ENCODE data around the gene SPDL1. TPM values are rescaled to one million over a fixed set of nuclear protein-coding genes. Genes with fewer than 3 reads are reported as not detected.

SPDL1 gene, protein sequence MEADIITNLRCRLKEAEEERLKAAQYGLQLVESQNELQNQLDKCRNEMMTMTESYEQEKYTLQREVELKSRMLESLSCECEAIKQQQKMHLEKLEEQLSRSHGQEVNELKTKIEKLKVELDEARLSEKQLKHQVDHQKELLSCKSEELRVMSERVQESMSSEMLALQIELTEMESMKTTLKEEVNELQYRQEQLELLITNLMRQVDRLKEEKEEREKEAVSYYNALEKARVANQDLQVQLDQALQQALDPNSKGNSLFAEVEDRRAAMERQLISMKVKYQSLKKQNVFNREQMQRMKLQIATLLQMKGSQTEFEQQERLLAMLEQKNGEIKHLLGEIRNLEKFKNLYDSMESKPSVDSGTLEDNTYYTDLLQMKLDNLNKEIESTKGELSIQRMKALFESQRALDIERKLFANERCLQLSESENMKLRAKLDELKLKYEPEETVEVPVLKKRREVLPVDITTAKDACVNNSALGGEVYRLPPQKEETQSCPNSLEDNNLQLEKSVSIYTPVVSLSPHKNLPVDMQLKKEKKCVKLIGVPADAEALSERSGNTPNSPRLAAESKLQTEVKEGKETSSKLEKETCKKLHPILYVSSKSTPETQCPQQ
- 3.7 TPM for total RNA-seq

DNA sequence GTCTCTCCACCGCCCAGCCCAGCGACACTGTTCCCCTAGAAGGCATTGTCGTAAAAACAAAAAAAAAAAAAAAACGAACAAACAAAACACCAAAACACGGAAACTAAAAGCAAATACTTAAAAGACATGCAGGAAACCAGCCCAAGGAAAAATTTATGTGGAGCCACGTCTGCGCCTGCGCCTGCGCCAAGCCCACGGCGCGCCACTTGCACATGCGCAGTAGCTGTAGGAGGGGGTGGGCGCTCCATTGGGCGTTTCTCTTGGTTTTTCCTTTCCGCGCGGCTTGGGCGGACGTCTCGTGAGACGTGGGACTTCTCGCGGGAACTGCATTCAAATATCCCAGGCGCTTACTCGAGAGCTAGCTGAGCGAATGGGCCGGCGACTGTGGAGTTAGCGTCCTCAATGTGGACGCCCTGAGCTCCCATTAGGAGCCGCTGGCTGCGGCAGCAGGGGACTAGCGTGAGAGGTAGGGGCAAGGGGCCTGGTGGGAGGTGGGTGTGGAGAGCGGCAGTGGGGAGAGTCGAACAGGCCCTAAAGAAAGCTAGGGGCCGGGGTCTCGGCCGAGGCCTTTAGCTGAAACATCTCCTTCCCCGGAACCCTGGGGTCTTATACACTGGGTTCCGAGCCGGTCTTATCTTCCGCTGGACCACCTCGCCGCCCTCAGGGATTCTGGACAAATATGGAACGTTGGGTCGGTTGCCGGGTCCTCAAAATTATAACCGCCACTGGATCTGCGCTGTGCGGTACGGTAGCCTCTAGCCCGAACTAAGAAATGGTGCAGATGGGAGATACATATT lies at the start of gene SPDL1:
SPDL1 (plus strand) TSS at position 350 of the 797 bp plus-strand sequence. CDS start 4,644 bp downstream, outside the sequence.
- Histone ChIP-seq H3K9me3 (ENCODE audit: low read depth, low read length) (no peaks in the 10 kb centered on the region), H3K4me1 (ENCODE audit: insufficient read depth, low read length) (peaks cover 11% of the 10 kb centered on the region), H3K4me3 (ENCODE audit: low read length) (peak within 1 kb of the TSS; percentile 91), H3K27me3 (ENCODE audit: insufficient read depth, low read length) (peaks cover 4% of the 10 kb centered on the region)

DNA sequence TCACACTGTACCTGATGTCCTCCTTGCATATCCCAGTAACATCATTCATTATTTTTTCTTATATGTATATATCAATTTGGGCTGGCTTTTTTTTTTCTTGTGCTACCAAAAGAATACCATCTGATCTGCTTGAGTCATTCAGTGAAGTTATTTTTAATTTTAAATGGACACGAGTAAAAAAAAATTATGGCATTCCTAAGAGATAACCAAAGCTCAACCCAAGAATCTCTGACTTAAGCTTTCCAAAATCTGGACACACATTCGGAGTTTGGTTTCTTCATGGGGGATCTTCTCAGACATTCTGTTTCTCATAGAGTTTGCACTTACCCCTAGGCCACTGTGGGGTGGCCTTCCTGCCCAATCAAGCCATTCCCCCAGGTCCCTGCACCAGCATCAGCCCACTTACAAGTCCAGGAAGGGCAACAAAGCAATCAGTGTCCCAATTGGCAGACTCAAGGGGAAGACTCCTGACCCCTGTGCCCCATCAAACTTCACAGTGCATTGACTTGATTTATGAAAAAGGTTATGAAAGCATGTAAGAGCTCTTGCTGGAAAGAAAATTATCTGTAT lies 49.2 kb upstream of the SPDL1 start:
- Histone ChIP-seq H3K9me3 (ENCODE audit: low read depth, low read length) (no peaks in the 10 kb centered on the region), H3K27me3 (ENCODE audit: insufficient read depth, low read length) (peaks cover 6% of the 10 kb centered on the region), H3K4me1 (ENCODE audit: insufficient read depth, low read length) (no peaks in the 10 kb centered on the region), H3K4me3 (ENCODE audit: low read length) (no peak overlapping the region)

DNA sequence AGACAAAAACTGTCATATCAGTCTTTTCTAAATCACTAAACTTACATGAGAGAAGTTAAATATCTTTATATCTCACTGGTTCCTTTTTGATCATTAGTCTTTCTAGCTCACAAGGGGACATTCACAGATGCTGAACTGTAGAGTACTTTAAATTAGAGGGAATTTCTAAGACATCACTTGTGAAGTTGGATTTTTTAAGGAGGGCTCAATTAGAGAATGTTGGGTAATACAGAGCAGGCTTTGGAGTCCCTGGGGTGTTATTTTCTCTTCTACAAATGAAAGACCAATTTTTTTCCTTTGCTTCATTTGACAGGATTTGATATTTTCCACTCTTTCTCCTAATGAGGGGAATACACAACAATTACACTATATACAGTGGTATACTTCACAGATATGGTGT lies 48.6 kb upstream of the SPDL1 start:
- H3K9me3 ChIP-seq (ENCODE audit: low read depth, low read length): no peaks in the 10 kb centered on the region
- peaks cover 6% of the 10 kb centered on the region for H3K27me3 ChIP-seq (ENCODE audit: insufficient read depth, low read length)
- H3K4me1 ChIP-seq (ENCODE audit: insufficient read depth, low read length): no peaks in the 10 kb centered on the region
- H3K4me3 ChIP-seq (ENCODE audit: low read length): no peak overlapping the region

DNA sequence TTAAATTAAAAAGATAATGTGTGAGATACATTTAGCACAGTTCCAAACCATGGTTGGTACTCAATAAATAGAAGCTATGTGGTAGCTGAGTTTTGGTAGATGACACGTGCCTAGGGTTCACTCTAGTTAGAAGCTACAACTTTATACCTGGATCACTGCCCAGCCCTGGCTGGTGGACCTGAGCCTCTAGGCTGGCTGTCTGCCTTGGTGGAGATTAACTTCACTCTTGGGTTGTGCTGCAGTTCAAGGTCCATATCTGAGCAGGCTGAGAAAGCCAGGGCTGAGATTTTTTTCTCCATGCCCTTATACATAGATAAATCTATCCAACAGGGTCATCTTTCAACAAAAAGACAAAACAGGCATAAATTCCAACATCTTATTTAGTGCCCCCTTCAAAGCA lies 44.6 kb upstream of the SPDL1 start:
- no peaks in the 10 kb centered on the region for H3K4me1 ChIP-seq (ENCODE audit: insufficient read depth, low read length)

DNA sequence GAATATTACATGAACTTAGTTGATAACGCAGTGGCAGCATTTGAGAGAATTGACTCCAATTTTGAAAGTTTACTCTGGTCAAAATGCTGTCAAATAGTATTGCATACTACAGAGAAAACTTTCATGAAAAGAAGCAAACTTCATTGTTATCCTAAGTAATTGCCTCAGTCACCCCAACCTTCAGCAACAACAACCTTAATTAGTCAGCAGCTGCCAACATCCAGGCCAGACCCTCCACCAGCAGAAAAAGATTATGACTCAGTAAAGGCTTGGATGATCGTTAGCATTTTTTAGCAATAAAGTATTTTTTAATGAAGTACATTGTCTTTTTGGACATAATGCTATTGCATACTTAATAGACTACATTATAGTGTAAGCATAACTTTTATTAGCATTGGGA lies 40.8 kb upstream of the SPDL1 start:
- peaks cover 5% of the 10 kb centered on the region for H3K27me3 ChIP-seq (ENCODE audit: insufficient read depth, low read length)
- no peak overlapping the region for H3K4me3 ChIP-seq (ENCODE audit: low read length)
- H3K9me3 ChIP-seq (ENCODE audit: low read depth, low read length): no peaks in the 10 kb centered on the region

More for the DNA sequence above, 44.6 kb upstream of the SPDL1 start:
- no peak overlapping the region for H3K4me3 ChIP-seq (ENCODE audit: low read length)
- peaks cover 3% of the 10 kb centered on the region for H3K27me3 ChIP-seq (ENCODE audit: insufficient read depth, low read length)
- H3K9me3 ChIP-seq (ENCODE audit: low read depth, low read length): no peaks in the 10 kb centered on the region

DNA sequence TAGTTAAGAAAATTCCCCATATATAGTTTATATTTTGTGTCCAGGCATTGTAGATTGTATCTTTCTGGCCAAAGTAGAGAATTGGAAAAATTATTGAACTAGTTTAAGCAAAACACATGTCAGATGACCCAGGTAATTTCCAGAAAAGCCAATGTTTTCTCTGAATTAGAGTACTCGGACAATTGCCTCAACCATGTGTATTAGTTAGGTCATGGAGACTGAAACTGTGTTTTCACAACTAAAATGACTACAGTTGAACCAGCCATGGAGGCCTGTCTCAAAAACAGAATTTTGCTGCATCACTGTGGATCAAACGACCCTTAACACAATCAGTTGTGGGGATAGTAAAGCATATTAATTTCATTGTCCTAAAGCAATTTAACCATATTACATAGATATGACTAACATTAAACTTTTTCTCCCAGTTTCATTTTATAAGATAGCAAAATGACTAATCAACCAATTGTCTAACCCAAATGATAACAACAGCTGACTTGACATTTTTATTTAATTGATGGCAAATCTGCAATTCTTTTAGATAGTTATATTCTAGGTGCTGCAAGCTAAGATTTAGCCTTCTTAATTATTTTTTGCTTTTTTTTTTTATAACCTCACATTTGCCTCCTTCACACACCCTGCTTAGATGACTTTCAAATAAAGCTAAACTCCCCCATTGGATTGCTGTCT lies 39.2 kb upstream of the SPDL1 start:
- Histone ChIP-seq H3K4me1 (ENCODE audit: insufficient read depth, low read length) (no peaks in the 10 kb centered on the region), H3K4me3 (ENCODE audit: low read length) (no peak overlapping the region), H3K9me3 (ENCODE audit: low read depth, low read length) (no peaks in the 10 kb centered on the region), H3K27me3 (ENCODE audit: insufficient read depth, low read length) (peaks cover 13% of the 10 kb centered on the region)

More for the DNA sequence above, 40.8 kb upstream of the SPDL1 start:
- no peaks in the 10 kb centered on the region for H3K4me1 ChIP-seq (ENCODE audit: insufficient read depth, low read length)

GRCh38 chr5:169545762-169546161 lies 37.8 kb upstream of the SPDL1 start:
- H3K9me3 ChIP-seq (ENCODE audit: low read depth, low read length): no peaks in the 10 kb centered on the region
- H3K4me3 ChIP-seq (ENCODE audit: low read length): no peak overlapping the region
- H3K27me3 ChIP-seq (ENCODE audit: insufficient read depth, low read length): peaks cover 21% of the 10 kb centered on the region
- H3K4me1 ChIP-seq (ENCODE audit: insufficient read depth, low read length): no peaks in the 10 kb centered on the region

GRCh38 chr5:169546346-169546745 lies 37.2 kb upstream of the SPDL1 start:
- Histone ChIP-seq H3K27me3 (ENCODE audit: insufficient read depth, low read length) (peaks cover 27% of the 10 kb centered on the region), H3K4me1 (ENCODE audit: insufficient read depth, low read length) (no peaks in the 10 kb centered on the region), H3K4me3 (ENCODE audit: low read length) (no peak overlapping the region), H3K9me3 (ENCODE audit: low read depth, low read length) (no peaks in the 10 kb centered on the region)

DNA sequence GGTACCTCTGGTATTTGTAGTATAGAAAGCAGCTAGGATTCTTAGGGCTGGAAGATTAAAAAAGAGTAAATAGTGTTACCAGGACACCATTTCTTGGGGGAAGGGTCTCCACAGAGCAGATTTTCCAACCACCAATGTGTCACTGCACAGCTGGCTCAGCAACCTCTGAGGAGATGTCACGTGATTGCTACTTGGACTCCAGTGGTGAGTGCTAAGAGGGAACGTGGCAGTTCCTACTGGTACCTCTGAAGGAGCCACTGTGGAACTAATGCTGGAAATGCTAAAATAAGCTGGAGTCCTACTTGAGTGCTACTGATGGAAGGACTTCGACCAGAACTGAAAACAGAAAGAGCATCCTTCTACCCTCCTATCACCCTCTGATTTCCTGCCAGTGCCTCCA lies 36.1 kb upstream of the SPDL1 start:
- H3K4me1 ChIP-seq (ENCODE audit: insufficient read depth, low read length): no peaks in the 10 kb centered on the region
- H3K9me3 ChIP-seq (ENCODE audit: low read depth, low read length): no peaks in the 10 kb centered on the region
- H3K4me3 ChIP-seq (ENCODE audit: low read length): no peak overlapping the region
- peaks cover 36% of the 10 kb centered on the region for H3K27me3 ChIP-seq (ENCODE audit: insufficient read depth, low read length)

- no peaks in the 10 kb centered on the region for H3K9me3 ChIP-seq (ENCODE audit: low read depth, low read length)
Measured at GRCh38 chr5:169548315-169548714, 35.3 kb upstream of the SPDL1 start.

GRCh38 chr5:169549453-169550100 lies 34.0 kb upstream of the SPDL1 start:
- no peak overlapping the region for H3K4me3 ChIP-seq (ENCODE audit: low read length)
- no peaks in the 10 kb centered on the region for H3K9me3 ChIP-seq (ENCODE audit: low read depth, low read length)
- peaks cover 36% of the 10 kb centered on the region for H3K27me3 ChIP-seq (ENCODE audit: insufficient read depth, low read length)
- no peaks in the 10 kb centered on the region for H3K4me1 ChIP-seq (ENCODE audit: insufficient read depth, low read length)

More at GRCh38 chr5:169548315-169548714, 35.3 kb upstream of the SPDL1 start:
- Histone ChIP-seq H3K4me1 (ENCODE audit: insufficient read depth, low read length) (no peaks in the 10 kb centered on the region), H3K27me3 (ENCODE audit: insufficient read depth, low read length) (peaks cover 36% of the 10 kb centered on the region), H3K4me3 (ENCODE audit: low read length) (no peak overlapping the region)

- Histone ChIP-seq H3K9me3 (ENCODE audit: low read depth, low read length) (no peaks in the 10 kb centered on the region), H3K27me3 (ENCODE audit: insufficient read depth, low read length) (peaks cover 36% of the 10 kb centered on the region), H3K4me1 (ENCODE audit: insufficient read depth, low read length) (no peaks in the 10 kb centered on the region), H3K4me3 (ENCODE audit: low read length) (no peak overlapping the region)
Measured at GRCh38 chr5:169550227-169550626, 33.3 kb upstream of the SPDL1 start.

- no peaks in the 10 kb centered on the region for H3K9me3 ChIP-seq (ENCODE audit: low read depth, low read length)
- H3K27me3 ChIP-seq (ENCODE audit: insufficient read depth, low read length): peaks cover 36% of the 10 kb centered on the region
- no peak overlapping the region for H3K4me3 ChIP-seq (ENCODE audit: low read length)
- no peaks in the 10 kb centered on the region for H3K4me1 ChIP-seq (ENCODE audit: insufficient read depth, low read length)
Measured at GRCh38 chr5:169551146-169551545, 32.4 kb upstream of the SPDL1 start.

DNA sequence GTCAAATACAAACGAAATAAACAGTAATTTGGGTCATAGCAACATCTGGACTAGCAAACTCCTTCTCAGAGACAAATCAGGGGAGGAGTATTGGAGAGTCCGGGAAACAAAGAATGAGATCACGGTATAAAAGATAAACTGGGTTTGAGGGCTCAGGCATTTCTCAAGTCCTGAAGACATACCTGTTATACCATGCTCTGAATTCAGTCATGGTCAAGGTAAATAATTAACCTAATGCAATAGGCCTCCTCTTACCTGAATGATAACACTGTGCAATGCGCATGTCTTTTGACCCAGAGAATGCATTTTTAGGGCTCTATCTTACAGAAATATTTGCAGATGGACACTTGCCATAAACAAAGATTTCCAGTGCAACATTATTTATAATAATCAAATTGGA lies 31.9 kb upstream of the SPDL1 start:
- peaks cover 36% of the 10 kb centered on the region for H3K27me3 ChIP-seq (ENCODE audit: insufficient read depth, low read length)
- H3K9me3 ChIP-seq (ENCODE audit: low read depth, low read length): no peaks in the 10 kb centered on the region
- no peak overlapping the region for H3K4me3 ChIP-seq (ENCODE audit: low read length)
- no peaks in the 10 kb centered on the region for H3K4me1 ChIP-seq (ENCODE audit: insufficient read depth, low read length)
